Non-pigmented ciliary epithelial cell (primary cell): ENCODE data around the gene GJD3.

Experiments used
- DNase-seq: peaks from one replicate; pipeline ENCODE4 v3.0.0-alpha.2; 2010; ENCODE audit warnings: low read depth

GJD3 gene

DNA sequence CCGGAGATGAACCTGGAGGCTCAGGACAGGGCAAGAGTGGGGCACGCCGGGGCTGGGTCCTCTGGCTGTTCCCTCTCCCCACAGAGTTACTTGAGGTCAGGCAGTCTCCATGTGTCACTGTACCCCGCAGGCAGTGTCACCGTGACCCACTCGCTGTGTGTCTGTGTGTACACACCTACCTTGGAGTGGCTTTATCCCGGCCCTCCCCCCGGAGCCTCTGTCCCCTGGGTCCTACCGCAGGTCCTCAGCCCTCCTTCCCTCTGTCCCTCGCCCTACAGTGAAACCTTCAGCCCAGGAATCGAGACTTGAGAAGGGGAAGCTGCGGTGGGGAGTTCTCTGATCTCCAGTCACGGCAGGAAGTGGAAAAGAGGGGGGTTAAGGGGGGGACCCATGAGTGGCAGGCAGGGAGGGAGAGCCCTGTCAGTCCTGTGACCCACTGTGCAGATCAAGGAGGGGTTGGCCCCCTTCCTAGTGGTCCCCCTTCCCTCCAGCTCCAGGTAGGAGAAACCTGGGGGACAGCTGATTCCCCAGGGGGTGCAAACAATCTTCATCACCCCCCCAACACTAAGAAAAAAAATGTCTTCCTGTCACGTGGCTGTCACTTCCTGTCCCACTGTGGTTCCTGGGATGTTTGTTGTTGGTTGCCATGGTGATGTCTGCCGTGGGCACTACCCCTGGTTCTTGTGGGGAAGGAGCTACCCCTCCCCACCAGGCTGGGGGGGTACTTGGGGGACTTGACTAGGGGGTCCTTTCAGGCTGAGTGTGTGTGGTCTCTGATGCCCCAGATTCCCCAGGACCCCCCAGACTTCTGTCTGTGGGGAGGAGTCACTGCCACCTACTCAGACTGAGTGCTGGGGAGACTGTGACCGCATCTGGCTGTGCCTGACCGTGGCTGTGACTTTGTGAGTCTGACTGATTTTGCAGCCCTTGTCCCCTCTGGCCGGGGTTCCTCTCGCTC is 41.9 kb downstream of the GJD3 start:
- DNase-seq: no peak

DNA sequence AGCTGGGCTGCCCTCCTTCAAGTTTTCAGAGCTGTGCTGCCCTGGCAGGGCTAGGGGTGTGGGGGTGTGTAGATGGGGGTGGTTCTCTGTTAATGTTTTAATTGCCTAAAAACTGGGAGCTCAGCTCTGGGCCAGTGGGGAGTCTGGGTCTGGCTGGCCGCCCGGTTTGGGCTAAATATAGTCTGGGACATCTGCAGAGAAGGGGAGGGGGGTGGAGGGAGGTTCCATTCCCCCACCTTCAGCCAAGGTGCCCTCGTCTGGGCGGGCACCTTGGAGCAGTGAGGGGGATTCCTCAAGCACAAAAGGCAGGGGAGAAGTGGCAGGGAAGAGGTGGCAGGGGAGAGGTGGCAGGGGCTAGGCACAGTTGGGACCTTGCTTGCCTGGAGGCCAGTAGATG is 42.6 kb downstream of the GJD3 start:
- DNase-seq: no peak

DNA sequence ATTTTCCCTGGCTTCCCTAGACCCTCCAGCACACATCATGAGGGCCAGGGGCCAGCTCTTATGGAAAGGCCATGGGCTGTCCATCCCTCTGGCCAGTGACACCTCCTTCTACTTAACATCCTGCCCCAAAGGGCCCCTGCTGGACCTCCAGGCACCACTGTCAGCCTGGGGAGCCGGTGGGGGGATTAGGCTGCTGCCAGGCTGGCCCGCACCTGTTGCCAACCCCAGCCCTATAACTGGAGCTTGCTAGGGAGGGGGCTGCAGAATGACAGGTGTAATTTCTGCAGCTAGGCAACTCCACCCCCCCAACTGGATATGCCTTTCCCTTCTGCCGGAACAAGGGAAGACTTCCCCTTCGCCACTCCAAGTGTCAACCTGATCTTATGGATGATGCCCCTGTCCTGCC is 43.0 kb downstream of the GJD3 start:
- DNase-seq: no peak

DNA sequence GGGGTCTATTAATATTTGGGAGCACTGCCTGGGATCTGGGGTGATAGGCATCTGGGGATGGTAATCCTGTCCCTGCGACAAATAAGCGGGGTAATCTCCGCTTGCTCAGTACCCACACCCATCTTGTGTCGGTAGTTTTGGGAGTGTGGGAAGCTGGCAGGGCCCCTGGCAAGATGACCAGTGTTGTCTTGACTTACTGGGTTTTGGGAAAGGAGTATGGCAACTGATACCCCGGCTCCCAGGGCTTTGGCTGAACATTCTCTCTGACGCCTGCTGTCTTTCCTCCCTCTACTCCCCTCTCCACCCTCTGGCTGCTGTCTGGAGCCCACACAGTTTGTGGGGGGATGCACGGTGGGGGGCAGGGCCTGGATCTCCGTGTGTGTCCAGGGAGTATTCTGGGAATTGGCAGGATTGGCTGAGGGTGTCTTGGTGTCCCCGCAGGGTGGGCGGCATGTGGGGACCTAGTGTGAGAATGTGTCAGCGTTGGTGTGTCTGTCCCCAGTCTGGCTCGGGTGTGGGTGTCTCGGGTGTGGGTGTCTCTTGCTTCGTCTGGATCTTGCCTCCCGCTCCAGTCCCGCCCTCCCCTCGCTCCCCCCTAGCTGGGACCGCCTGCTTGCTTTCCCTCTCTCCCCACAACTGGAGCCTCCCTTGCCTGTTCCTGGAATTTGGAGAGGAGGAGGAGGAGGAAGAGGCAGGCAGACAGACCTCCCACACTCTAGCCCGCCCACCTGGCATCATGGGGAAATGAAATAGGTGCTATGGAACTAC is 43.6 kb downstream of the GJD3 start:
- DNase-seq: no peak

DNA sequence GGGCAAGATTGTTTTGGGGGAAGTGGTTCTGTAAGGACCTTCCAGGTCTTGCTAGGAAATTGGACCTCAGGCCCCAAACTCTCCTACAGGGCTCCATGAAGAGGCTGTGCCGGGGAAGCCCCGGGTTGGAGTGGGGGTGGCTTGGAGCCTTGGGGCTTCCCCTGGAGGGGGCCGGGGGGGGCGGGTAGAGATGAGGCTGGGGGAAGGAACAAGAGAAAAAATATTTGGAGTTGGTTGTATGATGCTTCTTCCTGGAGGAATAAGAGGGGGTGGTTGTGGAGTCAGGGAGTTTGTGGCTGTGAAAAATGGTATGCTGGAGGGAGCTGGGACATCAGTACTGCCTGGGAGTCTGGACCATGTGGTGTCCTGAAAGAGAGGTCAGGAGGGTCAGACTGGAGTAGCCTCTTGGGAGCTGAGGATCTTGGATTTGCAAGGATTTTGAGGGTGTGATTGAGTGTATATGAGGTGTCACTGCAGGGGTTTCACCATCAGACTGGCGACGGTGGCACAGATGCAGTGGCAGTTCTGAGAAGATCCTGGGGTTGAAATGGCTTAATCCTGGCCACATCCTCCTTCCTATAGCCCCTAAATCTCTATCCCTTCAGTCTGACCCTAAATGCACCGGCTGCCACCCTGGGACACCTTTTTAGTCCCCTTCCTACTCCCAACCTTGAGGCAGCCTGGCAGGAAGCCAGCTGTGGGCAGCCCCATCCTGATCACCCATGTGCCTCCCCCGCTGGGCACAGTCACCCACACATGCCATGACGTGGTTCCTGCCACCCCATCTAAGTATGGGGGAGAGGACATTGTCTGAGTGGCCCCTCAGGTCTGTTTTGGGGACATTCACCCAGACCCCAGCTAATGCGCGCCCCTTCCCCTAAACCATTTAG is 44.6 kb downstream of the GJD3 start:
- DNase-seq: no peak

DNA sequence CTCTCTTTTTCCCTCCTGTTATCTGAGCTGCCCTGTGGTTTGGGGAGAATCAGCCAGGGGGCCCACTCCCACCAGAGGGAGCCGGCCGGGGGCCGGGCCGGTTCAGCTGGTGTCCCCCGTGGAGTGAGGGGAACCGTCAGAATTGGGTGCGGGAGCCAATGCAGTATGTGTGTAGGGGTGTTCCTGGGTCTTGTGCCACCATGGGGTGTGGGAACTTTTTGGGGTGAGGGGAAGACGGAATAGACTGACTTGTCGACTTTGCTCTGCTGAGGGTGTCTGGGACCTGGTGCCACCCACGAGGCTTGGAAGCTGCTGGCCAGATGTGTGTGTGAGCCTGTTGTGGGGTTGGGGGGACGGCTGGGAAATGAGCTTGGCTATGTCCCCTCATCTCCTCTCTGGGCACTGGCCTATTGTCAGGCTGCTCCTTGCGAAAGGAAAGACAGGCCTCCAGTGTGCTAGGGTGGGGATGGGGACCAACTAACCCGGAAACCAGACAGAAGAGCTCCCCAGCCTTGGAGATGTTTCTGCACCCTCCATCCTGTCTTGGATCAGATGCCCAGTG is 45.6 kb downstream of the GJD3 start:
- no peak for DNase-seq

DNA sequence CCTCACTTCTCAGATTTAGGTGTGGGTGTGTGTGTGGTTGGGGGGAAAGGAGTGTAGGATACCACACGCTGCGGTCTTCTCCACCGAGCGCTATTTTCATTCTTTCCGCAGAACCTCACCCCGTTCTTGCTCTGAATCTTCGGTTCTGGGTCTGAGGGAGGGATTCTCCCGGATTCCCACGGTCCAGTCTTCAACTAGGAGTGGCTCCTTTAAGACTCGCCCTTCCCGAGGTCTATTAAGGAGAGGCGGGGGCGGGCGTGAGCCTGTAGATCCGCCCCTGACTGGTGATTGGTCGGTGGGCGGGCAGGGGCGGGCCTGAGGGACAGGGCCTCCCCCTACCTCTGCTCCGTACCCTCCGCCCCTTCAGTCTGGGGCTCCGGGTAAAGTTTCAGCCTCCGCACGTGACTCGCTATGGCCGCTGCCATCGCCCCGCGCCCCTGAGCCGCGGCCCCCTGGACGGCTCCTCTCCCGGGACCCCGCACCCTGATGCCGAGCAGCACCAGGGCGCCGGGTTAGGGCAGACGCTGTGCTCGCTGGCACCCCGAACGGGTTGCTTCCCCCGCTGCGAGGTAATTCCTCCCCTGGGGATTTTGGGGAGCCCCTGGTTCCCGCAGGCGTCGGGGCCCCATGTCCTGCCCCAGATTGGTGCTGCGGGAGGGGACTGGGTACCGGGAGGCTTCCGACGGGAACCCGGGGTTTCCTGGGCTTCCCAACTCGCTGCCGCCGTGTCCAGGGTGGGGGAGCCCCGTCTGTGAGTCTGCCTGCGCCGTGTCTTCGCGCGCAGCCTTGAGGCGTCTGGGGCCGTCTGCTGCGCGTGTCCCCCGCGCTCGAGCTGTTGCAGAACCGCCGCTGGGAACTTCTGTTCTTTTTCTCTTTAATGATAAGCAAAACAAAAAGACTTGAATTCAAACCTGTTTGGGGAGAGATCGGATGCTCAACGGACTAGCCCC is 46.4 kb downstream of the GJD3 start:
- no peak for DNase-seq

DNA sequence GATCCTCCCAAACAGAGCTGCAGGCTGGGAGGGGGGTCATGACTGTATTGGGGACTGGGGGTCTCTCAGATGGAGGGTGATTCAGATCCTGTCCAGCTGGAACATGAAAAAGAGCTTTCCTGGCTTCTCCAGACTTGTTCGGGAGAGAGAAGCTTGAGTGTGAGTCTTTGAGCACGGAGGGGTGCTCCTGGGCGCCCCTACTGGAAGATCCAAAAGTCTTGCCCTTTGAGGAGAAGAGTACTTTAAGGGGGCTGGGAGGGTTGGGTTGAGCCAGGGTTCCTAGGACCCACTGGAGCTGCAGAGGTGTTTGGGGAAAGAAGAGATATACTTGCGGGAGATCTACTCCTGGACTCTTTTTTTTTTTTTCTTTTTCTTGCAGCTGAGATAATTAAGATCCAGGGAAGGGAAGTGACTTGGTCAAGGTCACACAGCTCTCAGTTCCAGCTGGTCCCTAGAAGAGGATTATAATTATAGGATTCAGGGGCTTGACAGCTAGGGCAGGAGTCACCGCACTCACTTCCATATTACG is 47.1 kb downstream of the GJD3 start:
- no peak for DNase-seq

DNA sequence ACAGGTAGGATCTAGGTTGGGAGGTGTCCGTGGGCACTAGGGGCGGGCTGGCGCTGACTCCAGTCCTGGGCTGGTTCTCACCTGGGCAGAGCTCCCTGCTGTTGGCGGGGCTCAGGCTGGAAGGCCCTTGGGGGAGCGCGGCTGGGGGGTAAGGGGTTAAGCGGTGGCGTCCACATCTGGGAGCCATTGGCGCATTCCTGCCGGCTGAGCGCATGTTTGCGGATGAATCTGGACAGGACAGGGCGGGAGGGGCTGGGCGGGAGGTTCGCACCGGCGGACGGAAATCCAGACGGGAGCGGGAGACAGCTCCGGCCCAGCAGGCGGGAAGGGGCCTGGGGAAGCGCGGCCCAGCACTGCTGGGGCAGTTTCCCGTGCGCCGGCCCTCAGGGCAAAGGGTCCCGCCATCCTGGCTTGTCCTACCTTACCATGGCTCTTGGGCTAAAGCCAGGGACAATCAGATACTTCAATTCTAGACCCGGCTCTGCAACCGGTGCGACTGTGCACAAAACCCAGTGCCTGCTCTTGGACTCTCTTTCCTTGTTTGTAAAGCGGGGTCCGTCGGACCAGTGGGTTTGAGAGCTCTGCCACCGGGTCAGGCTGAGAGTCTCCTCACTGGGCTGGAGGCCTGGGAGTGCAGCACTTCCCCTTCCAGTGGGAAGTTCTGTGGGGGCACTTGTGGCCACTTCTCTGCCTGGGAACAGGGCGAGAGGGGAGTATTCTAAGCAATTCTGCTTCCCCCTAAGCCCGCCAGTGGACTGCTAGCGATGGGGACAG is 47.8 kb downstream of the GJD3 start:
- no peak for DNase-seq

DNA sequence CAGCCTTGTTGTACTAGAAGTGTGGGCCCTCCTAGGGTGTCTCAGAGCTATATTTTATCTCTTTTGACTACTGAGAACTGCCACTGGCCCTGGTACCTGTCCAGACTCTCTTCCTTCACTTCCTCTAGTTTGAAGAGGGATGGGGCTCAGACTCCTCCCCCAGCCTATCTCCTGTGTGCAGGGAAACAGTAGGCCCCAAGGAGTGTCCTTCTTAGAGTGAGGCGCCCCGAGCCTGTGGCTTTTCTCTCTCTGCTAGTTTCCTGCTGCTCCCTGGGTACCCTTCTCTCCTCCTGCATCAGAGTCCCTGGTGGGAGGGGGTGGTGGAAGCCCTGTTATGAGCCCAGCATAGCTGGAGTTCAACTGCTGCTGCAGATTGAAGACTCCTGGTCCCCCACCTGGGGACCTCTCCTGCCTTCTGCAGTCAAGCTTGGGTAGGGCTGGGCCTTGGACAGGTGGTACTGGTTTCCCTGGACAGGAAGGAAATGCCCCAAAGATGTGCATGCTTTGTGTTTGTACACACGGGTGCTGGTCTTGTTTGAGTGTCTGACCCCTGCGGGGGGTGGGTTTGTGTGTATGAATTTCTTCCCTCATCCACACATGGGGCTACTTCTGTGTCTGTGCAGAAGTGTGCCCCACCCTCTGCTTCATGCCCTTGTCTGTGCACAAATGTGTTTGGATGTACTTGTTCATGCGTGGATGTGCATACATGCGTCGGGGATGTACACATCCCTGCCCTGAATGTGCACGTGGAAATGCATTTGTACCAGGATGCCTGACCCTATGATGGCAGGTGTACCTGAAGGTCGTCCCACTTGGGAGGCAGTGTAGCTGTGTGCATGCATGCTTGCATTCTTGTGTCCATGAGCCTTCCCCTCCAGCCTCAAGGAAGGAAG is 48.6 kb downstream of the GJD3 start:
- DNase-seq: no peak

DNA sequence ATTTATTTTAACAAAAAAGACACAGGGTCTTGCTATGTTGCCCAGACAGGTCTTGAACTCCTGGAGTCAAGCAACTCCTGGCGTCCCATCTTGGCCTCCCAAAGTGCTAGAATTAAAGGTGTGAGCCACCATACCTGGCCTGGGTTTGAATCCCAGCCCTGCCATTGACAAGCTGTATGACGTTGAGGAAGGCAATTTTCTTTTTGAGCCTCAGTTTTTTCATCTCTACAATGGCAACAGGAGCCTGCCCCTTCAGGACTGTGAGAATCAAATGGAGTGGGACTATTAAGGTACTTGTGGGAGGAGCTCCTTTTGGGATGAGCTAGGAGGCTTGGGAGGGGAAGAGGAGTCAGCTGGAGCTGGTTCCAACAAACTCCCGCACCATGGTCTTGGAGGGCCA is 49.3 kb downstream of the GJD3 start:
- no peak for DNase-seq

DNA sequence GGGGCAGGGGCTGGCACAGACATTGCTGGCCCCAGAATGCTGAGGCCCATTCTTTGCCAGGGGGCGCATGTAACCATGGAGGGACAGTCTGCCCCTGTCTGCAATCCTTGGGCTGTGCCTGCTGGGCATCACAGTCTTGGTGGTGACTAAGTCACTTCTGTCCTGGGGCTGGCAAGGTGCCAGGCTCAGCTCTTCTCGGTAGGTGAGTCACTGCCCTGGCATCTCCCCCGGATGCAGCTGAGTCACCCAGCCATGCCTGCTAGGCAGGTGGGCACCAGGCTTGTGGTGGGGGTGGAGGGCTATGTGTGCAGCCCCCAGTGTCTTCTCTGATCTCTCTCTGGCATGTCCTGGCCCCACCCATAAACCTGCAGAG is 50.0 kb downstream of the GJD3 start:
- no peak for DNase-seq

DNA sequence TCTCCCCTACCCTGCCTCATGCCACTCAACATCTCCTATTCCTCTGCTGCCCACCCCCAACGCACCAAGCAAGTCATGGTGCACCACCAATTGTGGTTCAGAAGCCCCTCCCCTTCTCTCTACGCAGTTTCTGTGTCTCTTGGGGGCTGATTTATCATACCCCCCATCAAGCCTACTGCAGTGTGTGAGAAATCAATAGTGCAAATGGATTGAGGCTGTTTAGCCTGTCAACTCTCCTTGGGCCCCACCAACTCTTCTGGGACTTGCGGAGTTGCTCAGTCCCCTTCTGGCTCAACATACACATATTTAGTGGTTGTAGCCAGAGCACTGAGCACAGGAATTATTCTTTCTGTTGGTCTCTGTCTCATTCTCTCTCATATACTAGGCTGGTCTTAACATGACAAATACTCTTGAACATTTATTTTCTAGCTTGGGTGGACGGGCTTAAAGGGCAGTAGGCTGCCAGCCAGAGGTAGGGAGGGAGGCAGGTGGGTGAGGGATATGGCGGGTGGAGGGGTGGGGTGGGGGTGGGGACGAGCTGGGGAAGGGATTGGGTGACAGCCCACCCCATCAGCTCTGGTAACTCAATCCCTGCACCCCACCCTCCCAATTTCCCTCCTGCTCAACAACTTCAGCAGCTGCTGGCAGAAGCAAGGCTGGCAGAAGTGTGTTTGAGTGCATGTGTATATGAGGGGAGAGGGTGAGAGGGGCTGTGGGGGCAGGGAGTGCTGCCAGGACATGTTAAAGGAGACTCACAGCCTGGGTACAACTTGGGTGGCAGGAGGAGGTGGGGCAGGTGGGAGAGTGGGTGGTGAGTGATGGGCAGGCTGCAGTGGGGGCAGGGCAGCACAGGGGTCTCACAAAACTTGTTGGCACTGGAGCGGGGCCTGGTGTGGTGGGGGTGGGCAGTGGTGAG is 50.6 kb downstream of the GJD3 start:
- DNase-seq: no peak
